ENCODE results near the gene MYO3B. TPM values are rescaled to one million over a fixed set of nuclear protein-coding genes. Genes with fewer than 3 reads are reported as not detected.
A peak's percentile ranks its signal among the peaks of the same experiment; 100 is the strongest.

Gene MYO3B
- polyA plus RNA-seq, 2 of the 4 experiments (the other 2 are of a cell fraction), result 0.01 TPM; not detected in 1

GRCh38 chr2:170146784-170147183 lies 31.2 kb upstream of the MYO3B start:
- Histone ChIP-seq H3K4me2 (no peak overlapping the region), H3K27ac (no peak overlapping the region), H3K4me3 (no peak overlapping the region), H3K9me3 (no peaks in the 10 kb centered on the region), H3K4me1 (peaks cover 21% of the 10 kb centered on the region; the same call in 2 of the 3 replicates)
- FAIRE-seq (no peak), DNase-seq (ENCODE audit: low read depth in 1 of 2, low spot score in 1 of 2) (no peak), ATAC-seq (no peak)
- TF ChIP-seq JUN (IDR thresholded peaks at IDR 0.05) (no peak), TFCP2L1 (CRISPR knock-in tag; IDR thresholded peaks at IDR 0.05) (no peak), RCOR1 (IDR thresholded peaks at IDR 0.05; ENCODE audit: low read depth, low read length) (no peak), E2F6 (IDR thresholded peaks at IDR 0.05; ENCODE audit: borderline replicate concordance, low read depth) (no peak), FOSL2 (IDR thresholded peaks at IDR 0.05) (no peak), FOSL2 (CRISPR knock-in tag; IDR thresholded peaks at IDR 0.05) (no peak), HOXB13 (CRISPR knock-in tag; IDR thresholded peaks at IDR 0.05; ENCODE audit: low read depth) (no peak), BHLHE40 (IDR thresholded peaks at IDR 0.05; ENCODE audit: low read depth, low read length) (no peak), SMC3 (IDR thresholded peaks at IDR 0.05) (no peak), HDAC2 (IDR thresholded peaks at IDR 0.05) (no peak), KDM5A (IDR thresholded peaks at IDR 0.05) (no peak), RAD21 (conservative IDR thresholded peaks at IDR 0.05 in 1 of 2, IDR thresholded peaks at IDR 0.05 in 1 of 2) (no peak)
- ChIA-PET CTCF (interaction anchor here (1.0 kb wide), 1 partner anchor 10 kb away, joined by 3 read pairs; no protein-coding TSS in a partner anchor), POLR2A (no interaction called here)
- WGBS (ENCODE audit: missing lambda C conversion rate), result 71% methylated on average over 4 of the region's 4 CpGs

GRCh38 chr2:170147576-170147975 lies 30.4 kb upstream of the MYO3B start:
- Histone ChIP-seq H3K27ac (no peak overlapping the region), H3K4me1 (peaks cover 21% of the 10 kb centered on the region; the same call in 2 of the 3 replicates), H3K4me2 (no peak overlapping the region), H3K9me3 (no peaks in the 10 kb centered on the region), H3K4me3 (no peak overlapping the region)
- ChIA-PET CTCF (no interaction called here), POLR2A (no interaction called here)
- DNase-seq (ENCODE audit: low read depth in 1 of 2, low spot score in 1 of 2), result no peak
- no peak for TF ChIP-seq FOXS1 (CRISPR knock-in tag; IDR thresholded peaks at IDR 0.05)
- TF ChIP-seq TP53 (CRISPR knock-in tag; IDR thresholded peaks at IDR 0.05), result no peak
- TF ChIP-seq BCL3 (IDR thresholded peaks at IDR 0.05), result no peak
- no peak for TF ChIP-seq MYC (IDR thresholded peaks at IDR 0.05; ENCODE audit: borderline replicate concordance, low read length)
- no peak for TF ChIP-seq RAD21 (conservative IDR thresholded peaks at IDR 0.05 in 1 of 2, IDR thresholded peaks at IDR 0.05 in 1 of 2)
- TF ChIP-seq CHD4 (IDR thresholded peaks at IDR 0.05; ENCODE audit: borderline replicate concordance), result no peak
- TF ChIP-seq RCOR1 (IDR thresholded peaks at IDR 0.05; ENCODE audit: low read depth, low read length), result no peak
- no peak for TF ChIP-seq HDAC2 (IDR thresholded peaks at IDR 0.05)
- no peak for TF ChIP-seq GATA3 (IDR thresholded peaks at IDR 0.05; ENCODE audit: borderline replicate concordance)
- no peak for TF ChIP-seq NR3C1 (IDR thresholded peaks at IDR 0.05)
- no peak for TF ChIP-seq CTCF (IDR thresholded peaks at IDR 0.05)
- no peak for TF ChIP-seq JUN (IDR thresholded peaks at IDR 0.05)
- TF ChIP-seq KDM5A (IDR thresholded peaks at IDR 0.05), result no peak
- no peak for TF ChIP-seq MAZ (IDR thresholded peaks at IDR 0.05; ENCODE audit: borderline replicate concordance, low read depth, low read length)
- FAIRE-seq, result no peak
- 80% methylated on average over 3 of the region's 3 CpGs for WGBS (ENCODE audit: missing lambda C conversion rate)
- ATAC-seq, result no peak; a peak in 1 of 6 replicates

- Histone ChIP-seq H3K4me2 (peak overlapping the region; percentile 41), H3K27ac (0 out of 6 replicates have a peak overlapping the region, but pooled peaks of 1 of the 2 experiments have one; percentile 14), H3K9me3 (no peaks in the 10 kb centered on the region), H3K4me3 (no peak overlapping the region), H3K4me1 (peaks cover 21% of the 10 kb centered on the region; the same call in 2 of the 3 replicates)
- no peak for FAIRE-seq
- TF ChIP-seq FOSL2 (IDR thresholded peaks at IDR 0.05), result no peak
- peak; percentile 63 for TF ChIP-seq FOSL2 (CRISPR knock-in tag; IDR thresholded peaks at IDR 0.05)
- TF ChIP-seq HDAC2 (IDR thresholded peaks at IDR 0.05), result no peak
- TF ChIP-seq RAD21 (conservative IDR thresholded peaks at IDR 0.05 in 1 of 2, IDR thresholded peaks at IDR 0.05 in 1 of 2), result 0 out of 5 replicates have a peak, but pooled peaks of 1 of the 2 experiments have one; percentile 5
- POLR2A ChIA-PET, result no interaction called here
- peak in 1 of 2 experiments; percentile 66; a peak in 2 of 6 replicates for ATAC-seq
- DNase-seq (ENCODE audit: low read depth in 1 of 2, low spot score in 1 of 2), result peak in 1 of 2 experiments; percentile 55
- CTCF ChIA-PET, result no interaction called here
Measured at GRCh38 chr2:170148161-170148560, 29.8 kb upstream of the MYO3B start.
